ENCODE results near the gene ERBB4.

ERBB4 gene

GRCh38 chr2:212348501-212348900 lies 190.1 kb downstream of the ERBB4 start:
- no peak for DNase-seq (ENCODE audit: low read depth)
- H3K4me3 ChIP-seq (ENCODE audit: control insufficient read depth, low read depth, low read length), result no peak overlapping the region
- TF ChIP-seq CTCF (conservative IDR thresholded peaks at IDR 0.05; ENCODE audit: control insufficient read depth, insufficient read depth, low read depth, low read length), result no peak

- DNase-seq (ENCODE audit: low read depth), result no peak
Measured at GRCh38 chr2:212346865-212347264, 191.7 kb downstream of the ERBB4 start.

GRCh38 chr2:212345966-212346365 lies 192.6 kb downstream of the ERBB4 start:
- TF ChIP-seq CTCF (conservative IDR thresholded peaks at IDR 0.05; ENCODE audit: control insufficient read depth, insufficient read depth, low read depth, low read length), result no peak
- DNase-seq (ENCODE audit: low read depth), result no peak
- no peak overlapping the region for H3K4me3 ChIP-seq (ENCODE audit: control insufficient read depth, low read depth, low read length)

More at GRCh38 chr2:212346865-212347264, 191.7 kb downstream of the ERBB4 start:
- TF ChIP-seq CTCF (conservative IDR thresholded peaks at IDR 0.05; ENCODE audit: control insufficient read depth, insufficient read depth, low read depth, low read length), result no peak
- H3K4me3 ChIP-seq (ENCODE audit: control insufficient read depth, low read depth, low read length), result no peak overlapping the region

- H3K4me3 ChIP-seq (ENCODE audit: control insufficient read depth, low read depth, low read length), result no peak overlapping the region
- no peak for TF ChIP-seq CTCF (conservative IDR thresholded peaks at IDR 0.05; ENCODE audit: control insufficient read depth, insufficient read depth, low read depth, low read length)
- no peak for DNase-seq (ENCODE audit: low read depth)
Measured at GRCh38 chr2:212344131-212344530, 194.5 kb downstream of the ERBB4 start.

- H3K4me3 ChIP-seq (ENCODE audit: control insufficient read depth, low read depth, low read length), result no peak overlapping the region
- no peak for TF ChIP-seq CTCF (conservative IDR thresholded peaks at IDR 0.05; ENCODE audit: control insufficient read depth, insufficient read depth, low read depth, low read length)
- no peak for DNase-seq (ENCODE audit: low read depth)
Measured at GRCh38 chr2:212343167-212343566, 195.4 kb downstream of the ERBB4 start.

GRCh38 chr2:212337486-212338343 lies 200.9 kb downstream of the ERBB4 start:
- H3K4me3 ChIP-seq (ENCODE audit: control insufficient read depth, low read depth, low read length), result no peak overlapping the region
- no peak for DNase-seq (ENCODE audit: low read depth)
- no peak for TF ChIP-seq CTCF (conservative IDR thresholded peaks at IDR 0.05; ENCODE audit: control insufficient read depth, insufficient read depth, low read depth, low read length)
